ENCODE results near the gene RALGPS2. TPM values are rescaled to one million over a fixed set of nuclear protein-coding genes. Genes with fewer than 3 reads are reported as not detected.
A peak's percentile ranks its signal among the peaks of the same experiment; 100 is the strongest.

Gene RALGPS2
- total and polyA plus RNA-seq, 9 donors = 23.1 to 40.1 (median 35.2) TPM

DNA sequence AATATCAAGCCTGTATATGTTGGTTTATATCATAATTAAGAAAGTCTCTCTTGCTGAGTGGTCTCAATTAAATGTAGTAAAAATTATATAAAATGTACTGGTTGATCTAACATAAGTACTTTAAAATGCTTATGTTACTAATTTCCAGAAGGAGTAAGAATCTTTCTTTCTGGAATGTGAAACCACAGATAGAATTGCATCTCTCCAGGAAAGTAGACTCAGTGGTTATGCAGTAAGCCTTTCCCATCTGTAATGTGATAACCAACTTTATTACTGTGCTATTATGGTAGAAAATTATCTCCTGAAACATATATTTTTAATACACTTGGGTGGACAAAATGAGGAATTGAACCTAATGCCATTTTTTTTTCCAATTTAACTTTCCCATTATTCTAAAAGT, 8.9 kb upstream of the RALGPS2 start:
- Histone ChIP-seq H3K27ac (ENCODE audit: low read length) (no peak overlapping the region), H3K4me1 (ENCODE audit: control insufficient read depth, insufficient read depth, low read length) (no peaks in the 10 kb centered on the region), H3K4me3 (ENCODE audit: low read length) (no peak overlapping the region), H3K9me3 (replicated peaks; ENCODE audit: control insufficient read depth, low read depth, low read length) (no peaks in the 10 kb centered on the region), H3K36me3 (ENCODE audit: control insufficient read depth, insufficient read depth, low read length) (no peaks in the 10 kb centered on the region), H3K27me3 (ENCODE audit: control insufficient read depth, insufficient read depth, low read length) (no peaks in the 10 kb centered on the region)
- no peak for DNase-seq

DNA sequence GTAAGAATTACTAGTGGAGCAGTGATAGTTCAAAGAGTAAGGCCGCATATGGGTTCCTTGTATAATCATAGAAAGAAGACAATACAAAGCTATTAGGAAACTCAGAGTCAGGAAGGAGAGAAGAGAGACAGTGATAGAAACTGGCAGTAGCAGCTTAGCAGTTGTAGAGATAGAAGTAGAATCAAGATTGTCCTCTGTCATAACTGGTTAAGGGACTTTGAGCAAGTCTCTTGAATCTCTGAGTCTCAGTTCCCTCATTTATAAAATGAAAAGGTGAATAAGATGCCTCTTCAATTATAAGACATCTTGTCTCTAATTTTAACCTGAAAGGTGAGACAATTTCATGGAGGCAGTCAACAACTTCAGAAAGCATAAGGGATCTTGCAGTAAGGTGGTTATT, 6.5 kb upstream of the RALGPS2 start:
- Histone ChIP-seq H3K27me3 (ENCODE audit: control insufficient read depth, insufficient read depth, low read length) (no peaks in the 10 kb centered on the region), H3K9me3 (replicated peaks; ENCODE audit: control insufficient read depth, low read depth, low read length) (no peaks in the 10 kb centered on the region), H3K27ac (ENCODE audit: low read length) (no peak overlapping the region), H3K4me3 (ENCODE audit: low read length) (no peak overlapping the region), H3K4me1 (ENCODE audit: control insufficient read depth, insufficient read depth, low read length) (no peaks in the 10 kb centered on the region), H3K36me3 (ENCODE audit: control insufficient read depth, insufficient read depth, low read length) (no peaks in the 10 kb centered on the region)
- no CpG with 5 or more reads among the region's 1 CpG for WGBS (ENCODE audit: insufficient coverage)
- DNase-seq = no peak

DNA sequence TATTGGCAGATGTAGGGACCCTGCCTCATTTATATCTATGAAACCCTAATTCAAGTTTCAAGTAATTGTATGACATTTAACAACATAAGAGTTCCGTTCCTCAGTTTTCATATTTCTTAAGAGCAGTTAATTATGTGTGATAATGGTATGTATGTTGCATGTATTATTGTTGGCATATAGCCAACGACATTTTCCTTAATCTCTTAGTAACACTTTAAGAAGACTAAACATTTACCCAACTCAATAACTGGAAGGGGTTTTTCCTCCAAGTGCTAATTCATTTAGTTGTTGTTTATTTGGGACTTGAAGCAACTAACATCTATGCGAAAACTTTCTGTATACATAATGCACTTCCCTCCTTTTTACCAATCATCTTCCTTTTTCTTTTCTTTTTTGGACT, 1.5 kb upstream of the RALGPS2 start:
- no peak overlapping the region for H3K27ac ChIP-seq (ENCODE audit: low read length)
- peaks cover 6% of the 10 kb centered on the region for H3K4me1 ChIP-seq (ENCODE audit: control insufficient read depth, insufficient read depth, low read length)
- WGBS (ENCODE audit: insufficient coverage) = no CpG with 5 or more reads among the region's 3 CpGs

DNA sequence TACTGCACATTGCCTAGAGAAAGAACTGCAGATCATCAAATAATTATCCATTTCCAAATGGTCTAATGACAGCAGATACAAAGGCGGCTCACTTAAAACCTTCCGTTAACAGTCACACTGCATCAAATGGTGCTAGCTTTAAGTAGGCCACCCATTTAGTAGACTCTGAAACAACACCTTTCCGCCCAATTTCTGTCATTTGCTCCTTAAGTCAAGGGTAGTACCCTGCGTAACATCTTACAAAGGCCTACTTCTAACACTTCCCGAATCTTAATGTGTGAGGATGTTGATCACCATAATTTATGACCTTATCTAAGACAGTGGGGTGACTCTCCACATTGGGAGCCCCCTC, 692 bp upstream of the RALGPS2 start:
- no peaks in the 10 kb centered on the region for H3K36me3 ChIP-seq (ENCODE audit: control insufficient read depth, insufficient read depth, low read length)
- H3K9me3 ChIP-seq (replicated peaks; ENCODE audit: control insufficient read depth, low read depth, low read length) = no peaks in the 10 kb centered on the region
- H3K27ac ChIP-seq (ENCODE audit: low read length) = peak overlapping the region; percentile 79
- H3K27me3 ChIP-seq (ENCODE audit: control insufficient read depth, insufficient read depth, low read length) = no peaks in the 10 kb centered on the region
- no peak for DNase-seq
- WGBS (ENCODE audit: insufficient coverage) = 80% methylated on average over 1 of the region's 5 CpGs
- H3K4me3 ChIP-seq (ENCODE audit: low read length) = peak overlapping the region; percentile 78
- peaks cover 6% of the 10 kb centered on the region for H3K4me1 ChIP-seq (ENCODE audit: control insufficient read depth, insufficient read depth, low read length)

More for the DNA sequence above, 1.5 kb upstream of the RALGPS2 start:
- H3K9me3 ChIP-seq (replicated peaks; ENCODE audit: control insufficient read depth, low read depth, low read length) = no peaks in the 10 kb centered on the region
- no peak overlapping the region for H3K4me3 ChIP-seq (ENCODE audit: low read length)
- DNase-seq = no peak
- no peaks in the 10 kb centered on the region for H3K36me3 ChIP-seq (ENCODE audit: control insufficient read depth, insufficient read depth, low read length)
- no peaks in the 10 kb centered on the region for H3K27me3 ChIP-seq (ENCODE audit: control insufficient read depth, insufficient read depth, low read length)

DNA sequence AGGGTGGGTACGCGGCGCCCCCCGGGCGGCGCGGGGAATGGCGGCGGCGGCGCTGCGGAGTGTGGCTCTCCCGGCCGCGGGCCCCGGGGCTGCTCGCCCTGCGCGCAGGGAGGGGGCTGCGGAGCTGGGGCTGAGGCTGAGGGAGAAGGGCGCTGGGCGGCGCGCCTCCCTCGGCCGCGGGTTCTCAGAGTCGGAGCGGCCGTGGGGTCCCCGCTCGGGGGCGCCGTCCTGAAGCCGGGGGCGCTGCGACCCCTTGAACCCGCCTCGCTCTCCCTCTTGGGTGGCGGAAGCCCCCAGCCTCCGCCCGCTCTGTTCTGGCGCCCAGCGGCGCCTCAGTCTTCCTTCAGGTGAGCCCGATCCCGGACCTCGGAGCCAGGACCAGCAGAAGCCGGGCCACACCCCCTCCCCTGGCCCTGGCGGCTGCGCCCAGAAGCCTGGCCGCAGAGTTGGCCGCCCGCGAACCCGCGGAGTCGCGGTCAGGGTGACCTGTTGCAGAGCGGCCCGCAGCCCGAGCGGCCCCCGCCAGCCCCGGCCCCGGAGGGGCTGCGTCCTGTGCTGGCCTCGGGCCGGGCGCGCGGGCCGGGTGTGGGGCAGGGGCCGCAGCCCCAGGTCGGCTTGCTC, 532 bp downstream of the RALGPS2 start:
- WGBS (ENCODE audit: insufficient coverage) = under 1% methylated on average over 62 of the region's 75 CpGs
- Histone ChIP-seq H3K4me3 (ENCODE audit: low read length) (peak overlapping the region; percentile 78), H3K27ac (ENCODE audit: low read length) (peak overlapping the region; percentile 86), H3K27me3 (ENCODE audit: control insufficient read depth, insufficient read depth, low read length) (no peaks in the 10 kb centered on the region), H3K4me1 (ENCODE audit: control insufficient read depth, insufficient read depth, low read length) (peaks cover 6% of the 10 kb centered on the region), H3K9me3 (replicated peaks; ENCODE audit: control insufficient read depth, low read depth, low read length) (no peaks in the 10 kb centered on the region), H3K36me3 (ENCODE audit: control insufficient read depth, insufficient read depth, low read length) (no peaks in the 10 kb centered on the region)
- peak; percentile 56 for DNase-seq

DNA sequence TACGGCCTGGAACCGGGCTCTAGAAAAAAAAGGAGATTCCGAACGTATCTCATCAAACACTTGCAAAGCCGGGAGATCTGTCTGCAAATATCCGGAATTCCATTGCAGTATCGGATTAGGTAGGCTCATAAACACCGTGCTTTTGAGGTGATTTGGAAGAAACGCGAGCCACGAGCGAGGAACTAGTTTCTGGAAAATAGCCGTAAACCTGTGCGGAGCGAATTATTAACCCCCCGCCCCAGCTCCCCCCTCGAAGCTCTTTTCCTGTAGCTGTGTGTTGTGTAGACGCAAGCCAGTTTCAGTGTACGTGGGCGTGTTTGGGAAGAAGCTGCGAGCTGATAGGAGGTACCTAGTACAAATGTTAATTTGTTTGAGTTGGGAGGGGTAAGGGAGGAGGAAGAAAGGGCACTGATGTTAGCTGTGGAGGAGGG, 1.1 kb downstream of the RALGPS2 start:
- WGBS (ENCODE audit: insufficient coverage) = 0% methylated on average over 6 of the region's 21 CpGs
- Histone ChIP-seq H3K27me3 (ENCODE audit: control insufficient read depth, insufficient read depth, low read length) (no peaks in the 10 kb centered on the region), H3K36me3 (ENCODE audit: control insufficient read depth, insufficient read depth, low read length) (no peaks in the 10 kb centered on the region), H3K4me1 (ENCODE audit: control insufficient read depth, insufficient read depth, low read length) (peaks cover 6% of the 10 kb centered on the region), H3K4me3 (ENCODE audit: low read length) (peak overlapping the region; percentile 78), H3K9me3 (replicated peaks; ENCODE audit: control insufficient read depth, low read depth, low read length) (no peaks in the 10 kb centered on the region), H3K27ac (ENCODE audit: low read length) (peak overlapping the region; percentile 63)
- peak; percentile 89 for DNase-seq

DNA sequence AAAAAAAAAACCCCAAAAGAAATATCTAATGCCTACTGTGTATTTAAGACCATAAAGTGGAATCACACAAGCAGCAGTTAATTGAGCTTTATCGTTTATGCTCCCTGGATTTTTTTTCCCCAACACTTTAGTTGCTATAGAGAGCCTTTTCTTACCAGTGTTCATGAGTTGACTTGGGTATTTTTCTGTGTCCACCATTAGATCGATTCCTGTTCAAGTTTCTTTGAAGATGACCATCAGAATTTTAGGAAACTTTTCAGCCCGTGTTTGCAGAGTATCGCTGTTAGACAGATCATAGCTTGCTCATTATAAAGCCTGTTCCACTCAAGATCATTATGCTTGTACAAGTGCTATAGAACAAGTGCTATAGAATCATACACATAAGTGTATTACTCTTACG, 1.5 kb downstream of the RALGPS2 start:
- H3K27me3 ChIP-seq (ENCODE audit: control insufficient read depth, insufficient read depth, low read length) = no peaks in the 10 kb centered on the region
- no CpG with 5 or more reads among the region's 5 CpGs for WGBS (ENCODE audit: insufficient coverage)
- H3K36me3 ChIP-seq (ENCODE audit: control insufficient read depth, insufficient read depth, low read length) = no peaks in the 10 kb centered on the region
- peak overlapping the region; percentile 78 for H3K4me3 ChIP-seq (ENCODE audit: low read length)
- H3K27ac ChIP-seq (ENCODE audit: low read length) = peak overlapping the region; percentile 18
- DNase-seq = no peak
- H3K4me1 ChIP-seq (ENCODE audit: control insufficient read depth, insufficient read depth, low read length) = peaks cover 6% of the 10 kb centered on the region
- no peaks in the 10 kb centered on the region for H3K9me3 ChIP-seq (replicated peaks; ENCODE audit: control insufficient read depth, low read depth, low read length)

DNA sequence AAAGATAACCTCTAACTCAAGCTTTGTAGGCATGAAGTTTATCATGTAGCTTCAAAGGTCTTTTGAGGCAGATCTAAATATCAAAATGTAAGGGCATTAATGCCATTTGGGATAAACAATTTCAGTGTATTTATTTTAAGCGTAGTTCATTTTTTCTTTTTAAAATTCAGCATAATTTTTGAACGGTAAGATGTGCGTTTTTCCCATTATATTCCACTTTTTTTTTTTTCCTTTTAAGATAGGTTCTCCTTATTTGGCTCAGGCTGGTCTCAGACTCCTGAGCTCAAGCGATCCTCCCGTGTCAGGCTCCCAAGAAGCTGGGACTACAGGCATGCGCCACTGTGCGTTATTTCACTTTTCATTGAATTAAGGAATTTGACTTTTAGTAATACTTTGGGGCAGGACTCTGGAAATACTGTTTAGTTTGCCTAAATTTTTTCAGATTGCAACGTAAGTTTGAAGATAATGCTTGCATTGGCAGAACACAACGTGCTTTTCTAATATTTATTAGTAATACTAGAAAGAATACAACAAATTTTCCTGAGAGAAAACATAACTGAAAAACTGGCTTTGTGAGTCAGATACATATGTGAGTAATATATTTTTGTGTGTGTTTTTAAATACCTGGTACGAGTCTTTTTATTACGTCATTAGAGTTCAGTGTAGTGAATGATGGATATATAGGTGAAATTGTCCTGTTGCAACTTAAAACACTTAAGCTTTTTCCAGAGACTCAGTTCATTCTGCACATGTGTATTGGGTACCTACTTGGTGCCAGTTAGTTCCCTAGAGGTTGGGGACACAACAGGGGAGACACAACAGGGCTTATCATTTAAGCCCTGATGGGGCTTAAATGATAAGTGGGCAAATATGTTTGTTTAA, 2.2 kb downstream of the RALGPS2 start:
- H3K36me3 ChIP-seq (ENCODE audit: control insufficient read depth, insufficient read depth, low read length) = no peaks in the 10 kb centered on the region
- no peak overlapping the region for H3K27ac ChIP-seq (ENCODE audit: low read length)
- H3K4me3 ChIP-seq (ENCODE audit: low read length) = no peak overlapping the region
- 65% methylated on average over 4 of the region's 11 CpGs for WGBS (ENCODE audit: insufficient coverage)
- no peaks in the 10 kb centered on the region for H3K9me3 ChIP-seq (replicated peaks; ENCODE audit: control insufficient read depth, low read depth, low read length)
- H3K27me3 ChIP-seq (ENCODE audit: control insufficient read depth, insufficient read depth, low read length) = no peaks in the 10 kb centered on the region
- H3K4me1 ChIP-seq (ENCODE audit: control insufficient read depth, insufficient read depth, low read length) = peaks cover 6% of the 10 kb centered on the region
- no peak for DNase-seq

DNA sequence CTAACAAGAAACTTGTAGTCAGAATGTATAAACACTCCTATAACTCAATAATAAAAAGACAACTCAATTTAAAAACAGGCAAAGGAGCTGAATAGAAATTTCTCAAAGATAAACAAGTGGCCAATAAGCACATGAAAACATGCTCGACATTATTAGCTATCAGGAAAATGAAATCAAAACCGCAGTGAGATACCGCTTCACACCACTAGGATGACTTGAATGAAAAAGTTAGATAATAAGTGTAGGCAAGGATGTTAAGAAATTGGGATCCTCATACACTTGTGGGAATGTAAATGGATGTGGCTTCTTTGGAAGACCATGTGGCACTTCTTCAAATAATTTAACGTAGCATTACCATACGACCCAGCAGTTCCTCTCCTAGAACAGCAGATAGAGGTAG, 8.9 kb downstream of the RALGPS2 start:
- no peaks in the 10 kb centered on the region for H3K27me3 ChIP-seq (ENCODE audit: control insufficient read depth, insufficient read depth, low read length)
- DNase-seq = no peak
- WGBS (ENCODE audit: insufficient coverage) = 100% methylated on average over 1 of the region's 5 CpGs
- no peak overlapping the region for H3K27ac ChIP-seq (ENCODE audit: low read length)
- H3K9me3 ChIP-seq (replicated peaks; ENCODE audit: control insufficient read depth, low read depth, low read length) = no peaks in the 10 kb centered on the region
- H3K4me3 ChIP-seq (ENCODE audit: low read length) = no peak overlapping the region
- H3K36me3 ChIP-seq (ENCODE audit: control insufficient read depth, insufficient read depth, low read length) = peaks cover 2% of the 10 kb centered on the region
- no peaks in the 10 kb centered on the region for H3K4me1 ChIP-seq (ENCODE audit: control insufficient read depth, insufficient read depth, low read length)

DNA sequence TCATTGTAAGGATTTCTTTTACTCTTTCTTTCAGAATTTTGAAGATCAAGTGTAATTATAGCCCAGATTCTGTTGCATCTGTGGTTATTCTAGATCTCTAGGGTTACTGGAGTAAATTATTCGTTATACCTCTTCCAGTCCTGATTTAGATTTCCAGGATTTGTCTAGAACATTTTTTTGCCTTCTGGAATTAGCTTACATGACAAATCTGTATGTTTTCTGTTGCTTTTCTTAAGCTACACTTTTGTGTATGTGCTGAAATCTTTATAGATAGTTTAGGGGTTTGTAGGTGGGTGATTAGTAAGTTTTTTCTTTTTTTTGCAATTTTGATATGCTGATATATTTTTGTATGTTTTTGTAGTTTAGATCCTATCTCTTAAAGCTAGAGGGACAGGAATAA, 13.7 kb downstream of the RALGPS2 start:
- WGBS (ENCODE audit: insufficient coverage) = no CpG with 5 or more reads among the region's 1 CpG
- no peak for DNase-seq
- Histone ChIP-seq H3K36me3 (ENCODE audit: control insufficient read depth, insufficient read depth, low read length) (peaks cover 6% of the 10 kb centered on the region), H3K27me3 (ENCODE audit: control insufficient read depth, insufficient read depth, low read length) (no peaks in the 10 kb centered on the region), H3K4me3 (ENCODE audit: low read length) (no peak overlapping the region), H3K27ac (ENCODE audit: low read length) (no peak overlapping the region), H3K4me1 (ENCODE audit: control insufficient read depth, insufficient read depth, low read length) (no peaks in the 10 kb centered on the region), H3K9me3 (replicated peaks; ENCODE audit: control insufficient read depth, low read depth, low read length) (peaks cover 5% of the 10 kb centered on the region)

Data from muscle of leg (tissue), 11 donors.